ENCODE results near the gene NTN4.

Gene NTN4

GRCh38 chr12:95701722-95702418 is 88.7 kb downstream of the NTN4 start:
- Histone ChIP-seq H3K4me1 (ENCODE audit: control insufficient read depth in 1 of 2, insufficient read depth in 2 of 2, low read length in 2 of 2) (peaks cover 0 to 4% of the 10 kb centered on the region in 2 donors), H3K27me3 (ENCODE audit: low read depth, low read length) (no peaks in the 10 kb centered on the region), H3K4me3 (ENCODE audit: low read depth in 1 of 2, low read length in 2 of 2) (no peak overlapping the region), H3K9me3 (ENCODE audit: control insufficient read depth in 1 of 2, low read length in 2 of 2) (no peaks in the 10 kb centered on the region), H3K27ac (ENCODE audit: low read length) (no peak overlapping the region), H3K36me3 (ENCODE audit: control insufficient read depth in 1 of 2, insufficient read depth in 2 of 2, low read length in 2 of 2) (no peaks in the 10 kb centered on the region)

DNA sequence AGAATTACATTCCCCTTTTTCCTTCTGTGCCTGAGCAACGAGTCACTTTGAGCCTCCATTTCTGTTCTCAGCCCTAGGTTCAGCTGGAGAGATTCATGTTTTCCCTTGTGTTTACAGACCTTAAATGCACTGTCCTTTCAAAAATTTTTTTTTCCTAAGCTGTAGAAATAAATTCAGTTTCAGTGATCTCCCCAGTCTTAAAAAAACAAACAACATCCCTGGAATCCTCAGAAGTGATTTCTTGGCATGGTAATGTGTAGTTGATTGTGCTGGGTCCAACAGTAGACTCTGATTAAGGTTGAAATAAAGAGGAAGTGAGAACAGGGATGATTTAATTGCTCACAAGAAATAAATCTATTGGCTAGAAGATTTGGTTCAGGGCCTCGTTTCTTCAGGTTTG is 89.3 kb downstream of the NTN4 start:
- no peaks in the 10 kb centered on the region for H3K36me3 ChIP-seq (ENCODE audit: control insufficient read depth in 1 of 2, insufficient read depth in 2 of 2, low read length in 2 of 2)
- H3K4me1 ChIP-seq (ENCODE audit: control insufficient read depth in 1 of 2, insufficient read depth in 2 of 2, low read length in 2 of 2), result peaks cover 0 to 4% of the 10 kb centered on the region in 2 donors
- no peaks in the 10 kb centered on the region for H3K27me3 ChIP-seq (ENCODE audit: low read depth, low read length)
- no peaks in the 10 kb centered on the region for H3K9me3 ChIP-seq (ENCODE audit: control insufficient read depth in 1 of 2, low read length in 2 of 2)
- no peak overlapping the region for H3K4me3 ChIP-seq (ENCODE audit: low read depth in 1 of 2, low read length in 2 of 2)
- no peak overlapping the region for H3K27ac ChIP-seq (ENCODE audit: low read length)

DNA sequence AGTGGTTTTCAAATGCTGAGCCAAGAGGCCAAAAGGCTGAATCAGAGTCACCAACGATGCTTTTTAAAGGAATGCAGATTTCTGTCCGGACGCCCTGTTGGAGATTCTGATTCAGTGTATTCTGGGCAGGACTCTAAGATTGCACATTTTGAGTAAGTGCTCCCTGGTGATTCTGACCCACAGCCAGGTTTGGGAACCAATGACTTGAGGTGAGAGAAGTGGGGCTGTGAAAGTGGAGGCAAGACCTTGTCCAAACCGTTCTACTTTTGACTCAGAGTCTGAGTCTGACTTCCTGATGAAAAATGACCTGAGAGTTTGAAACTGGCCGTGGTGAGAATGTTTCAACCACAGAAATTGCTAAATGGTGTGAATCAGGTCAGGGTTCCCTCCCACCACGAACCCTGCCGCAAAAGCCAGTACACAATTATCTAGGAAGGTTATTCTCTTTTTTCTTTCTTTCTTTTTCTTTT is 90.2 kb downstream of the NTN4 start:
- Histone ChIP-seq H3K27me3 (ENCODE audit: low read depth, low read length) (no peaks in the 10 kb centered on the region), H3K36me3 (ENCODE audit: control insufficient read depth in 1 of 2, insufficient read depth in 2 of 2, low read length in 2 of 2) (no peaks in the 10 kb centered on the region), H3K27ac (ENCODE audit: low read length) (no peak overlapping the region), H3K9me3 (ENCODE audit: control insufficient read depth in 1 of 2, low read length in 2 of 2) (no peaks in the 10 kb centered on the region), H3K4me1 (ENCODE audit: control insufficient read depth in 1 of 2, insufficient read depth in 2 of 2, low read length in 2 of 2) (peaks cover 0 to 4% of the 10 kb centered on the region in 2 donors), H3K4me3 (ENCODE audit: low read depth in 1 of 2, low read length in 2 of 2) (no peak overlapping the region)

GRCh38 chr12:95699579-95699978 is 91.0 kb downstream of the NTN4 start:
- H3K27me3 ChIP-seq (ENCODE audit: low read depth, low read length), result no peaks in the 10 kb centered on the region
- no peak overlapping the region for H3K4me3 ChIP-seq (ENCODE audit: low read depth in 1 of 2, low read length in 2 of 2)
- peaks cover 0 to 4% of the 10 kb centered on the region in 2 donors for H3K4me1 ChIP-seq (ENCODE audit: control insufficient read depth in 1 of 2, insufficient read depth in 2 of 2, low read length in 2 of 2)
- no peak overlapping the region for H3K27ac ChIP-seq (ENCODE audit: low read length)
- no peaks in the 10 kb centered on the region for H3K36me3 ChIP-seq (ENCODE audit: control insufficient read depth in 1 of 2, insufficient read depth in 2 of 2, low read length in 2 of 2)
- H3K9me3 ChIP-seq (ENCODE audit: control insufficient read depth in 1 of 2, low read length in 2 of 2), result no peaks in the 10 kb centered on the region

DNA sequence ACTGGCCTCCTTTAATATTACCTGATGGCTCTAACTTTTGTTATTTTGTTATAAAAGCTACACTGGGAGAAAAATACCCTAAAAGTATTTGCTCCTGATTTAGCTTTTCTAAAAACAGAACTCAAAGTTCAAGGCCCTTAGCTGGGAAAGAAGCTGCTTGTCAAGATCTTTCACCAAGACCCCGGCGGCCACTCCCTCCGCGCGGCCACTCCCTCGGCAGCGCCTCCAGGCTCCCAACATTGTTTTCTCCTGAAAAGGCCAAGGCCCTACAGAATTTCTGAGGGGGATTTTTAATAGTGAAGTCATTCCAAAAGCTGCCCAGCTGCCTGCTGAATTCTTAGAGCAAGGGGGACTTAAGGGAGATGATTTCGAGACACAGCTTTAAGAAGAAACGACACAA is 96.4 kb downstream of the NTN4 start:
- Histone ChIP-seq H3K9me3 (ENCODE audit: control insufficient read depth in 1 of 2, low read length in 2 of 2) (no peaks in the 10 kb centered on the region), H3K4me3 (ENCODE audit: low read depth in 1 of 2, low read length in 2 of 2) (no peak overlapping the region), H3K27ac (ENCODE audit: low read length) (no peak overlapping the region), H3K4me1 (ENCODE audit: control insufficient read depth in 1 of 2, insufficient read depth in 2 of 2, low read length in 2 of 2) (no peaks in the 10 kb centered on the region), H3K36me3 (ENCODE audit: control insufficient read depth in 1 of 2, insufficient read depth in 2 of 2, low read length in 2 of 2) (no peaks in the 10 kb centered on the region), H3K27me3 (ENCODE audit: low read depth, low read length) (no peaks in the 10 kb centered on the region)

DNA sequence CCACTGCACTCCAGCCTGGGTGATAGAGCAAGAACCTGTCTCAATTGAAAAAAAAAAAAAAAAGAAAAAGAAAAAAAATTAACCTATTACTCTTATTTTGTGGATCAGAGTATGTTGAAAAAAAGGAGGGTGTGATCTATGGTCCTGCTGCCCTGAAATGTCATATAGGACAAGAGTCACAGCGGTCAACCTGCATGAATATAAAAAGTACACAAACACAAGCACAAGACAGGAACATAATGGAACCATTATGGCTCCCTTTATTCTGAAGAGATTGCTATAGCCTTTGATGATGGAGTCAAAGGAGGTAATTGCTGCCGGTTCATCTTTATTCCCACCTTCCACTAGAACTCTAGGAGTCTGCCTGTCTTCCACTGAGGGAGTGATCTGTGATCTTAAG is 96.9 kb downstream of the NTN4 start:
- Histone ChIP-seq H3K4me3 (ENCODE audit: low read depth in 1 of 2, low read length in 2 of 2) (no peak overlapping the region), H3K4me1 (ENCODE audit: control insufficient read depth in 1 of 2, insufficient read depth in 2 of 2, low read length in 2 of 2) (no peaks in the 10 kb centered on the region), H3K9me3 (ENCODE audit: control insufficient read depth in 1 of 2, low read length in 2 of 2) (no peaks in the 10 kb centered on the region), H3K27ac (ENCODE audit: low read length) (no peak overlapping the region), H3K27me3 (ENCODE audit: low read depth, low read length) (no peaks in the 10 kb centered on the region), H3K36me3 (ENCODE audit: control insufficient read depth in 1 of 2, insufficient read depth in 2 of 2, low read length in 2 of 2) (no peaks in the 10 kb centered on the region)

DNA sequence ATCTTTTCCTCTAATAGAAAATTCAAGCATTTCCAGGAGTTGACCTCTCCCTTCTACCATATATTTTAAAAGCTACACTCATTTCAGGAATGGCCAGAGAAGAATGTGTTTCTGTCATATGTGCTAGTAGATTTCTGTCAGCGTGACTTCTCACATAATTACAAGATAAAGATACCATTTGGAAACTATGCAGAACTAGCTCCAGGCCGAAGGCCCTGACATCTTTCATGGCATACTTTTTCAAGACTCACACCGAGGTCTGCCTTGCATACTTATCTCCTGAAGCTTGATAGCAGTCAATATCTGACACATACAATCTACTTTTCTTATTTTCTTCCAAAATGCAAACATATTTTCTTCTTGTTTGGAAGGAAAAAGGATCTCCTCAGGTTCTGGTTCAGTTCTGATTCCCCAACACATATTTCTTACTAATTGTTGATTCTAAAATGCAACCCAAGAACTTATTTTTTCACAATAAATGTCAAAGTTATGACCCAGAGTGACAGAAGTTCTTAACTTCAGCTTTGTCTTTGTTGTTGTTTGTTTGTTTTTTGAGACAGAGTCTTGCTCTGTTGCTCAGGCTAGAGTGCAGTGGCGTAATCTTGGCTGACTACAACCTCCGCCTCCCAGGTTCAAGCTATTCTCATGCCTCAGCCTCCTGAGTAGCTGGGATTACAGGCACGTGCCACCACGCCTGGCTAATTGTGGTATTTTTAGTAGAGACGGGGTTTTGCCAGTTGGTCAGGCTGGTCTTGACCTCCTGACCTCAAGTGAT is 99.5 kb downstream of the NTN4 start:
- no peak overlapping the region for H3K27ac ChIP-seq (ENCODE audit: low read length)
- H3K27me3 ChIP-seq (ENCODE audit: low read depth, low read length), result no peaks in the 10 kb centered on the region
- no peaks in the 10 kb centered on the region for H3K36me3 ChIP-seq (ENCODE audit: control insufficient read depth in 1 of 2, insufficient read depth in 2 of 2, low read length in 2 of 2)
- no peak overlapping the region for H3K4me3 ChIP-seq (ENCODE audit: low read depth in 1 of 2, low read length in 2 of 2)
- H3K4me1 ChIP-seq (ENCODE audit: control insufficient read depth in 1 of 2, insufficient read depth in 2 of 2, low read length in 2 of 2), result no peaks in the 10 kb centered on the region
- no peaks in the 10 kb centered on the region for H3K9me3 ChIP-seq (ENCODE audit: control insufficient read depth in 1 of 2, low read length in 2 of 2)

- H3K27me3 ChIP-seq (ENCODE audit: low read depth, low read length), result no peaks in the 10 kb centered on the region
- H3K27ac ChIP-seq (ENCODE audit: low read length), result no peak overlapping the region
- no peak overlapping the region for H3K4me3 ChIP-seq (ENCODE audit: low read depth in 1 of 2, low read length in 2 of 2)
- H3K4me1 ChIP-seq (ENCODE audit: control insufficient read depth in 1 of 2, insufficient read depth in 2 of 2, low read length in 2 of 2), result no peaks in the 10 kb centered on the region
- peaks cover 0 to 6% of the 10 kb centered on the region in 2 donors for H3K36me3 ChIP-seq (ENCODE audit: control insufficient read depth in 1 of 2, insufficient read depth in 2 of 2, low read length in 2 of 2)
- H3K9me3 ChIP-seq (ENCODE audit: control insufficient read depth in 1 of 2, low read length in 2 of 2), result no peaks in the 10 kb centered on the region
Measured at GRCh38 chr12:95687937-95688336, 102.6 kb downstream of the NTN4 start.

- Histone ChIP-seq H3K9me3 (ENCODE audit: control insufficient read depth in 1 of 2, low read length in 2 of 2) (no peaks in the 10 kb centered on the region), H3K36me3 (ENCODE audit: control insufficient read depth in 1 of 2, insufficient read depth in 2 of 2, low read length in 2 of 2) (peaks cover 0 to 6% of the 10 kb centered on the region in 2 donors), H3K27ac (ENCODE audit: low read length) (no peak overlapping the region), H3K27me3 (ENCODE audit: low read depth, low read length) (no peaks in the 10 kb centered on the region), H3K4me1 (ENCODE audit: control insufficient read depth in 1 of 2, insufficient read depth in 2 of 2, low read length in 2 of 2) (no peaks in the 10 kb centered on the region), H3K4me3 (ENCODE audit: low read depth in 1 of 2, low read length in 2 of 2) (no peak overlapping the region)
Measured at GRCh38 chr12:95683418-95683817, 107.1 kb downstream of the NTN4 start.

- Histone ChIP-seq H3K4me3 (ENCODE audit: low read depth in 1 of 2, low read length in 2 of 2) (no peak overlapping the region), H3K36me3 (ENCODE audit: control insufficient read depth in 1 of 2, insufficient read depth in 2 of 2, low read length in 2 of 2) (peaks cover 0 to 6% of the 10 kb centered on the region in 2 donors), H3K4me1 (ENCODE audit: control insufficient read depth in 1 of 2, insufficient read depth in 2 of 2, low read length in 2 of 2) (no peaks in the 10 kb centered on the region), H3K9me3 (ENCODE audit: control insufficient read depth in 1 of 2, low read length in 2 of 2) (no peaks in the 10 kb centered on the region), H3K27me3 (ENCODE audit: low read depth, low read length) (no peaks in the 10 kb centered on the region), H3K27ac (ENCODE audit: low read length) (no peak overlapping the region)
Measured at GRCh38 chr12:95681210-95681765, 109.3 kb downstream of the NTN4 start.

DNA sequence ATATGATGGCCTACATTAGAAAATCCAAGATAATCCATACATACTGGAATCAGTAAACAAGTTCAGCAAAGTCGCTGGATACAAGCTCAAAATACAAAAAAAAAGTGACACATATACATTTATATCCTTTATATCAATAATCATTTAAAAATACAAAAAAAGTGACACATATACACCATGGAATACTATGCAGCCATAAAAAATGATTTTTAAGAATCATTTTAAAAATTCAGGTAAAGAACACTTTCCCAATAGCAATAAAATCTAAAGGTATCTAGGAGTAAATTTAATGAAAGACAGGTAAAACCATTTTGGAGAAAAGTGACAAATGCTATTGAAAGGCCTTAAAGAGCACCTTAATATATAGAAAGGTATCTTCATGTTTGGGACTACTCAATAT is 111.9 kb downstream of the NTN4 start:
- peaks cover 0 to 6% of the 10 kb centered on the region in 2 donors for H3K36me3 ChIP-seq (ENCODE audit: control insufficient read depth in 1 of 2, insufficient read depth in 2 of 2, low read length in 2 of 2)
- H3K4me1 ChIP-seq (ENCODE audit: control insufficient read depth in 1 of 2, insufficient read depth in 2 of 2, low read length in 2 of 2), result peaks cover 0 to 8% of the 10 kb centered on the region in 2 donors
- H3K4me3 ChIP-seq (ENCODE audit: low read depth in 1 of 2, low read length in 2 of 2), result no peak overlapping the region
- no peaks in the 10 kb centered on the region for H3K9me3 ChIP-seq (ENCODE audit: control insufficient read depth in 1 of 2, low read length in 2 of 2)
- H3K27me3 ChIP-seq (ENCODE audit: low read depth, low read length), result no peaks in the 10 kb centered on the region
- H3K27ac ChIP-seq (ENCODE audit: low read length), result no peak overlapping the region

Measured in muscle layer of duodenum (tissue), 2 donors.